PC-3 (cell line): ENCODE measurements around the gene UFD1.

Experiments used
- EZH2 ChIP-seq: fragments of 300-600 bp; sonication (generic); IDR thresholded peaks from one replicate; pipeline ENCODE4 v1.6.1; 2017; ENCODE audit warnings: antibody characterized with exemption, mild to moderate bottlenecking, low read length; ENCODE audit not compliant: unreplicated experiment
- EZH2phosphoT487 ChIP-seq: fragments of 300-600 bp; sonication (generic); IDR thresholded peaks from 2 replicates; pipeline ENCODE4 v1.6.1; 2018; ENCODE audit warnings: mild to moderate bottlenecking, antibody characterized with exemption, low read length, borderline replicate concordance
- TF ChIP-seq, protein P1 (sequence below): fragments of 300-600 bp; sonication (generic); conservative IDR thresholded peaks from 2 replicates; pipeline ENCODE4 v1.5.1; 2017; ENCODE audit warnings: antibody characterized with exemption, low read depth, mild to moderate bottlenecking, low read length

DNA sequence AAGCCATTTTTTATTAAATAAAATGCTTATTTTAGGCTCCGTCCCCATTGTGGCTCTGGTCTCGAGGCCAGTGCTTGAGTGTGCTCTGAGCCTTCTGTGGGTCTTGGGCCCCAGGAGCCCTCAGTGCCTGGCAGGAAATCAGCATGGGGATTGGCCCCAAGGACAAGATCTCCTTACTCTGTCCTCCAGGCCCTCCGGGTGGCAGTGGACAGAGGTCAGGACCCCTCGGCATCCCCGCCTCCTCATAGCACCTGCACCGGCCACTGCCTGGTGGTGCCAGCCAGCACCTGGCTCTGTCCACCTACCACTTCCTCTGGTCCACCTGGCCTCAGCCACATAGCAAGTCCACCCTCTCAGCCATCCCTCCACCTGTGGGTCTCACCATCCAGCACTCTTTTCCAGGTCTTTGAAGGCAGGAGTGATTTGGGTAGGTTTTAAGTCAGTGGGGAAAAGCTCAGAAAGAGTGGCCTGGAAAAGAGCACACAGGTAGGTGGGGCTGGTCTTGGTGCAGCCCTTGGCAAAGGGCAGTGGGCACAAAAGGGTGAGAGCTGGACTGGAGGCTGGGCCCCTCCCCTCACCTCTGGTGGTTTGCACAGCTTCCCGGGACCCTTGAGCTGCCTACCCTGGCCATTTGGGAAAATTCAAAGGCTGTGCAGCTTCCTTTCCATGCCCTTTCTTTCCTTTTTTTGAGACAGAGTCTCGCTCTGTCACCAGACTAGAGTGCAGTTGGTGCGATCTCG lies 41.7 kb upstream of the UFD1 start:
- TF ChIP-seq EZH2 (no peak), EZH2phosphoT487 (no peak)
- TF ChIP-seq, protein P1, sequence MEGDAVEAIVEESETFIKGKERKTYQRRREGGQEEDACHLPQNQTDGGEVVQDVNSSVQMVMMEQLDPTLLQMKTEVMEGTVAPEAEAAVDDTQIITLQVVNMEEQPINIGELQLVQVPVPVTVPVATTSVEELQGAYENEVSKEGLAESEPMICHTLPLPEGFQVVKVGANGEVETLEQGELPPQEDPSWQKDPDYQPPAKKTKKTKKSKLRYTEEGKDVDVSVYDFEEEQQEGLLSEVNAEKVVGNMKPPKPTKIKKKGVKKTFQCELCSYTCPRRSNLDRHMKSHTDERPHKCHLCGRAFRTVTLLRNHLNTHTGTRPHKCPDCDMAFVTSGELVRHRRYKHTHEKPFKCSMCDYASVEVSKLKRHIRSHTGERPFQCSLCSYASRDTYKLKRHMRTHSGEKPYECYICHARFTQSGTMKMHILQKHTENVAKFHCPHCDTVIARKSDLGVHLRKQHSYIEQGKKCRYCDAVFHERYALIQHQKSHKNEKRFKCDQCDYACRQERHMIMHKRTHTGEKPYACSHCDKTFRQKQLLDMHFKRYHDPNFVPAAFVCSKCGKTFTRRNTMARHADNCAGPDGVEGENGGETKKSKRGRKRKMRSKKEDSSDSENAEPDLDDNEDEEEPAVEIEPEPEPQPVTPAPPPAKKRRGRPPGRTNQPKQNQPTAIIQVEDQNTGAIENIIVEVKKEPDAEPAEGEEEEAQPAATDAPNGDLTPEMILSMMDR: no peak
